Ovary (tissue), 3 donors: ENCODE measurements around the gene AOX1.

Source experiments
- EP300 ChIP-seq: sonication (generic); formaldehyde crosslinking; IDR thresholded peaks from one replicate; pipeline ENCODE4 v1.6.1; 2017; ENCODE audit warnings: antibody characterized with exemption
- TF ChIP-seq, protein P1 (sequence below), 3 donors: fragments of 450-650 bp in 2 of 3; fragments of 200-600 bp in 1 of 3; IDR thresholded peaks; one replicate each; pipeline versions ENCODE4 v1.5.1 to v1.8.0; 2016 to 2022; ENCODE audit warnings: antibody characterized with exemption in 3 of 3, mild to moderate bottlenecking in 1 of 3
- donor health status: DM: no; HTN: no; CAD: no.

DNA sequence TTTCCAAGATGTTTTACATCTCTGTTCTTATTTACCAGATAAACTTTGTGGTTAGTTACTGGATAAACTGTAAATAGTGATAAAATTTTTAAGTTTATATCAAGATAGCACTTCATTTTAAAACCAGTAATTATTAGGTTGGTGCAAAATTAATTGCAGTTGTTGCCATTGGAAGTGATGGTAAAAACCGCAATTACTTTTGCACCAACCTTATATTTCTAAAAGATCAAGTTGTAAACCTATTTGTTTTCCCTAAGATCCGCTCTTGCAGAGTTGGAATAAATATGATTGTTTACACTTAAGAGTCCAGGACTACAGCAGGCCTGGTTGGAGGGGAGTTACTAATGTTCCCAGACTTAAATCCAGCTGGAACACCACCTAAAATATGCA, 479 bp upstream of the AOX1 start:
- TF ChIP-seq, protein P1, sequence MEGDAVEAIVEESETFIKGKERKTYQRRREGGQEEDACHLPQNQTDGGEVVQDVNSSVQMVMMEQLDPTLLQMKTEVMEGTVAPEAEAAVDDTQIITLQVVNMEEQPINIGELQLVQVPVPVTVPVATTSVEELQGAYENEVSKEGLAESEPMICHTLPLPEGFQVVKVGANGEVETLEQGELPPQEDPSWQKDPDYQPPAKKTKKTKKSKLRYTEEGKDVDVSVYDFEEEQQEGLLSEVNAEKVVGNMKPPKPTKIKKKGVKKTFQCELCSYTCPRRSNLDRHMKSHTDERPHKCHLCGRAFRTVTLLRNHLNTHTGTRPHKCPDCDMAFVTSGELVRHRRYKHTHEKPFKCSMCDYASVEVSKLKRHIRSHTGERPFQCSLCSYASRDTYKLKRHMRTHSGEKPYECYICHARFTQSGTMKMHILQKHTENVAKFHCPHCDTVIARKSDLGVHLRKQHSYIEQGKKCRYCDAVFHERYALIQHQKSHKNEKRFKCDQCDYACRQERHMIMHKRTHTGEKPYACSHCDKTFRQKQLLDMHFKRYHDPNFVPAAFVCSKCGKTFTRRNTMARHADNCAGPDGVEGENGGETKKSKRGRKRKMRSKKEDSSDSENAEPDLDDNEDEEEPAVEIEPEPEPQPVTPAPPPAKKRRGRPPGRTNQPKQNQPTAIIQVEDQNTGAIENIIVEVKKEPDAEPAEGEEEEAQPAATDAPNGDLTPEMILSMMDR (IDR thresholded peaks at IDR 0.05): no peak
- no peak for TF ChIP-seq EP300
